Mesenchymal stem cell (in vitro differentiated cells and primary cell): Measurements from ENCODE around the gene TNFRSF8.
A peak's percentile ranks its signal among the peaks of the same experiment; 100 is the strongest.

Source experiments
- DNase-seq: peaks from one replicate; pipeline ENCODE4 v3.0.0-alpha.2; 2013
- H2AFZ ChIP-seq: one replicate; pipeline ENCODE4 v1.6.1; 2013; ENCODE audit warnings: low read depth, mild to moderate bottlenecking, control low read depth, inconsistent platforms, low read length, moderate library complexity
- H2AK5ac ChIP-seq: 2 replicates; pipeline ENCODE4 v1.6.1; 2013; ENCODE audit warnings: low read length, moderate library complexity, mild to moderate bottlenecking, inconsistent platforms; ENCODE audit not compliant: severe bottlenecking
- H2BK120ac ChIP-seq: one replicate; pipeline ENCODE4 v1.6.1; 2013; ENCODE audit warnings: low read depth, mild to moderate bottlenecking, inconsistent platforms, low read length, moderate library complexity
- H2BK12ac ChIP-seq, 2 experiments: one replicate each; pipeline ENCODE4 v1.6.1; 2013; ENCODE audit warnings: inconsistent platforms in 2 of 2, low read length in 2 of 2, mild to moderate bottlenecking in 2 of 2, moderate library complexity in 2 of 2, control low read depth in 1 of 2
- H2BK15ac ChIP-seq: one replicate; pipeline ENCODE4 v1.6.1; 2013; ENCODE audit warnings: mild to moderate bottlenecking, low read depth, inconsistent platforms; ENCODE audit not compliant: poor library complexity, severe bottlenecking
- H2BK5ac ChIP-seq: 2 replicates; pipeline ENCODE4 v1.6.1; 2013; ENCODE audit warnings: low read depth, mild to moderate bottlenecking, low read length, control low read depth, inconsistent platforms; ENCODE audit not compliant: poor library complexity, severe bottlenecking
- H3K14ac ChIP-seq, 2 experiments: one replicate each; pipeline ENCODE4 v1.6.1; 2013; ENCODE audit warnings: inconsistent platforms in 2 of 2, low read length in 2 of 2, control low read depth in 1 of 2, mild to moderate bottlenecking in 1 of 2, moderate library complexity in 1 of 2
- H3K18ac ChIP-seq, 2 experiments: one replicate each; pipeline ENCODE4 v1.6.1; 2013; ENCODE audit warnings: inconsistent platforms in 2 of 2, low read length in 2 of 2, control low read depth in 1 of 2, low read depth in 1 of 2, mild to moderate bottlenecking in 1 of 2
- H3K23ac ChIP-seq, 2 experiments: one replicate each; pipeline ENCODE4 v1.6.1; 2013; ENCODE audit warnings: inconsistent platforms in 2 of 2, low read length in 2 of 2, mild to moderate bottlenecking in 2 of 2, moderate library complexity in 2 of 2, control low read depth in 1 of 2
- H3K27ac ChIP-seq: 2 replicates; pipeline ENCODE4 v1.5.1; 2013; ENCODE audit warnings: mild to moderate bottlenecking, moderate library complexity, low read length, control low read depth, inconsistent platforms; ENCODE audit not compliant: poor library complexity, severe bottlenecking
- H3K27me3 ChIP-seq, 2 experiments: 2 replicates each; pipeline versions ENCODE4 v1.6.1 to v1.7.0; 2013; ENCODE audit warnings: low read length in 2 of 2, mild to moderate bottlenecking in 2 of 2, moderate library complexity in 2 of 2, control low read depth in 1 of 2, inconsistent platforms in 1 of 2; ENCODE audit not compliant: control insufficient read depth in 1 of 2, insufficient read depth in 1 of 2
- H3K36me3 ChIP-seq, 2 experiments: 2 replicates each; pipeline versions ENCODE4 v1.6.1 to v1.7.0; 2013; ENCODE audit warnings: low read length in 2 of 2, control low read depth in 1 of 2, inconsistent platforms in 1 of 2, low read depth in 1 of 2, mild to moderate bottlenecking in 1 of 2; ENCODE audit not compliant: insufficient read depth in 2 of 2, control insufficient read depth in 1 of 2
- H3K4ac ChIP-seq, 2 experiments: one replicate each; pipeline ENCODE4 v1.6.1; 2013; ENCODE audit warnings: inconsistent platforms in 2 of 2, low read length in 2 of 2, mild to moderate bottlenecking in 2 of 2, moderate library complexity in 2 of 2, control low read depth in 1 of 2, low read depth in 1 of 2
- H3K4me1 ChIP-seq: 2 replicates; pipeline ENCODE4 v1.6.1; 2013; ENCODE audit warnings: low read depth, low read length, control low read depth; ENCODE audit not compliant: control insufficient read depth, insufficient read depth
- H3K4me2 ChIP-seq: 2 replicates; pipeline ENCODE4 v1.6.1; 2013; ENCODE audit warnings: low read length, mild to moderate bottlenecking, inconsistent platforms; ENCODE audit not compliant: poor library complexity, severe bottlenecking
- H3K4me3 ChIP-seq, 2 experiments: 2 replicates each; pipeline versions ENCODE4 v1.5.1 to v1.7.0; 2013; ENCODE audit warnings: low read length in 2 of 2, mild to moderate bottlenecking in 2 of 2, control low read depth in 1 of 2, low read depth in 1 of 2; ENCODE audit not compliant: insufficient read depth in 1 of 2
- H3K79me1 ChIP-seq: replicated peaks from 2 replicates; pipeline ENCODE4 v1.6.1; 2013; ENCODE audit warnings: mild to moderate bottlenecking, control low read depth, low read length, inconsistent platforms; ENCODE audit not compliant: poor library complexity, severe bottlenecking
- H3K9ac ChIP-seq: 2 replicates; pipeline ENCODE4 v1.7.0; 2013; ENCODE audit warnings: mild to moderate bottlenecking, low read length, moderate library complexity
- H3K9me3 ChIP-seq: 2 replicates; pipeline ENCODE4 v1.7.0; 2013; ENCODE audit warnings: mild to moderate bottlenecking, low read length; ENCODE audit not compliant: control insufficient read depth
- H4K8ac ChIP-seq: one replicate; pipeline ENCODE4 v1.6.1; 2013; ENCODE audit warnings: inconsistent platforms, mild to moderate bottlenecking, low read length, moderate library complexity
- H4K91ac ChIP-seq: one replicate; pipeline ENCODE4 v1.6.1; 2013; ENCODE audit warnings: mild to moderate bottlenecking, low read length, inconsistent platforms
- WGBS: methylation state at CpG from one replicate; pipeline ENCODE4 v1.1.7; 2013; ENCODE audit warnings: mixed read lengths; 5-methylcytosine and 5-hydroxymethylcytosine counted together

TNFRSF8 gene

DNA sequence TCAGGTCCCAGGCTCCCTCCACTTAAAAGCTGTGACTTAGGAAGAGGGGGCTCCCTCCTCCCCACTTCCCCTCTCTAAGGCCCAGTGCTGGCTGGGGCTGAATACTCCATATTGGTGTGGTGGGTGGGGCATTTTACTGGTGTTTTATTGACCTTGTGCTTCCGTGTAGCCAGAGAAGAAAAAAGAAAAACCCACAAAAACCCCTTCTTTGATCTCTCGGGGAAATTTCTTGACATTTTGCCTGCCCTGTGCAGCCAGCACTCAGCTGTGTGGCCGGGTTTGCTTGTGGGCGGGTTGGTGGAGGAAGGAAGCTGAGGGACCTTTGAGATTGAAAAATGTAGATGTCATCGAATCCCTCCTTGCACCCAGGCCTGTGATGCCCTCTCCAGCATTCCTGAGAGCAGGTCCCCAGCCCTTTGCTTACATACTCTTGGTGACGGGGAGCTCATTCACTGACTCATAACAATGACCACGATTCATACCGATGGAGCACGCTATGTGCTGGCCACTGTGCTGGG, 24.8 kb downstream of the TNFRSF8 start:
- Histone ChIP-seq H4K91ac (no peak overlapping the region), H3K79me1 (no peaks in the 10 kb centered on the region), H3K27me3 (peaks cover 11 to 12% of the 10 kb centered on the region in 2 experiments), H2BK15ac (no peak overlapping the region), H3K4me2 (no peak overlapping the region), H3K36me3 (no peaks in the 10 kb centered on the region), H2BK12ac (no peak overlapping the region), H3K27ac (no peak overlapping the region), H2BK5ac (no peak overlapping the region), H4K8ac (no peak overlapping the region), H2BK120ac (no peak overlapping the region), H2AK5ac (no peak overlapping the region), H3K4me1 (no peaks in the 10 kb centered on the region), H3K23ac (no peak overlapping the region), H3K18ac (no peak overlapping the region), H3K4ac (no peak overlapping the region), H2AFZ (no peak overlapping the region), H3K14ac (no peak overlapping the region), H3K9me3 (peaks cover 7% of the 10 kb centered on the region), H3K9ac (no peak overlapping the region), H3K4me3 (no peak overlapping the region)
- WGBS, result 87% methylated on average over 9 of the region's 9 CpGs
- no peak for DNase-seq

- H3K23ac ChIP-seq, result no peak overlapping the region
- H3K4me1 ChIP-seq, result no peaks in the 10 kb centered on the region
- no peak for DNase-seq
- H2BK120ac ChIP-seq, result no peak overlapping the region
- H4K8ac ChIP-seq, result no peak overlapping the region
- no peak overlapping the region for H3K4me3 ChIP-seq
- 64% methylated on average over 5 of the region's 6 CpGs for WGBS
- H2BK15ac ChIP-seq, result no peak overlapping the region
- H3K9ac ChIP-seq, result no peak overlapping the region
- peak overlapping the region in 1 of 2 experiments; percentile 33 for H3K4ac ChIP-seq
- H3K9me3 ChIP-seq, result peaks cover 2% of the 10 kb centered on the region
- no peaks in the 10 kb centered on the region for H3K36me3 ChIP-seq
- H2AFZ ChIP-seq, result no peak overlapping the region
- no peak overlapping the region for H4K91ac ChIP-seq
- no peak overlapping the region for H2BK5ac ChIP-seq
- no peak overlapping the region for H3K14ac ChIP-seq
- no peak overlapping the region for H2AK5ac ChIP-seq
- peak overlapping the region in 1 of 2 experiments; percentile 8 for H3K18ac ChIP-seq
- H3K4me2 ChIP-seq, result no peak overlapping the region
- H2BK12ac ChIP-seq, result no peak overlapping the region
- H3K79me1 ChIP-seq, result no peaks in the 10 kb centered on the region
- peaks cover 11 to 12% of the 10 kb centered on the region in 2 experiments for H3K27me3 ChIP-seq
- H3K27ac ChIP-seq, result no peak overlapping the region
Observed at GRCh38 chr1:12088607-12089006, 25.5 kb downstream of the TNFRSF8 start.

DNA sequence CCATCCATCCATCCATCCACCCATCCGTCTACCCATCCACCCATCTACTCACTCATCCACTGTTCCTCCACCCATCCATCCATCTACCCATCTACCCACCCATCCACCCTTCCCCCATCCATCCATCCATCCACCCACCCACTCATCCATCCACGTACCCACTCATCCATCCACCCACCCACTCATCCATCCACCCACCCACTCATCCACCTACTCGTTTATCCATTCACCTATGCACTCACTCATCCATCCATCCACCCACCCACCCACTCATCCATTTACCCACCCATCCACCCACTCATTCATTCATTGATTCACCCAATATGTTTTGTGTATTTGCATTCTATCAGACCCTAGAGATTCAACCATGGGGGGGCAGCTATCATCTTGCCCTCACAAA, 27.2 kb downstream of the TNFRSF8 start:
- Histone ChIP-seq H3K27me3 (peaks cover 11 to 12% of the 10 kb centered on the region in 2 experiments), H2BK5ac (no peak overlapping the region), H3K18ac (no peak overlapping the region), H3K4me1 (no peaks in the 10 kb centered on the region), H2BK15ac (no peak overlapping the region), H2AFZ (no peak overlapping the region), H2BK12ac (no peak overlapping the region), H3K14ac (no peak overlapping the region), H4K8ac (no peak overlapping the region), H3K23ac (no peak overlapping the region), H4K91ac (no peak overlapping the region), H3K4me3 (no peak overlapping the region), H3K9me3 (peaks cover 2% of the 10 kb centered on the region), H3K4ac (no peak overlapping the region), H3K27ac (no peak overlapping the region), H3K79me1 (no peaks in the 10 kb centered on the region), H2AK5ac (no peak overlapping the region), H3K4me2 (no peak overlapping the region), H3K9ac (no peak overlapping the region), H2BK120ac (no peak overlapping the region), H3K36me3 (no peaks in the 10 kb centered on the region)
- no peak for DNase-seq
- 79% methylated on average over 3 of the region's 3 CpGs for WGBS

DNA sequence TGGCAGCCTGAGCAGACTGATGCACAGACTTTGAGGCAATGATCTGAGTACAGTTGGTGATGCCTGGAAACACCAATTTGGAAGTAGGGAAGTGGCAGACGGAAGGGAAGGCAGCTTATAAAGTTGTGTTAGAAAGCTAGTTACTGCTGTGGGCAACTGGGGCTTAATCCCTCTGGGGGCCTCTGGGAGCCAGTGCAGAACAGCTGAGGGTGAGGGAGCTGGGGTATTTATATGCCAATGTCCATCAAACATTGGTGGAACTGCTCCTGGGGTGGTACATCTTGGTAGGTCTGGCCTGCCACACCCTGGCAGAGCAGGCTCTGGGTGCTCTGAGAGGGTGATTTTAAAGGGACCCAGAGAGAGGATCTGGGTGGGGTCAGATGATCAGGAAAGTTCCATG, 28.1 kb downstream of the TNFRSF8 start:
- Histone ChIP-seq H3K18ac (no peak overlapping the region), H2BK12ac (no peak overlapping the region), H3K4me1 (no peaks in the 10 kb centered on the region), H2AFZ (no peak overlapping the region), H3K9me3 (peaks cover 2% of the 10 kb centered on the region), H3K36me3 (no peaks in the 10 kb centered on the region), H3K27ac (no peak overlapping the region), H4K8ac (no peak overlapping the region), H3K9ac (no peak overlapping the region), H2AK5ac (no peak overlapping the region), H2BK120ac (no peak overlapping the region), H3K4ac (no peak overlapping the region), H4K91ac (no peak overlapping the region), H2BK5ac (no peak overlapping the region), H3K4me3 (no peak overlapping the region), H3K27me3 (peaks cover 11 to 12% of the 10 kb centered on the region in 2 experiments), H3K4me2 (no peak overlapping the region), H3K14ac (peak overlapping the region in 1 of 2 experiments; percentile 22), H3K23ac (no peak overlapping the region), H3K79me1 (no peaks in the 10 kb centered on the region), H2BK15ac (no peak overlapping the region)
- no peak for DNase-seq
- WGBS, result 95% methylated on average over 1 of the region's 1 CpG
